ENCODE results near the gene KBTBD8.

Gene KBTBD8

DNA sequence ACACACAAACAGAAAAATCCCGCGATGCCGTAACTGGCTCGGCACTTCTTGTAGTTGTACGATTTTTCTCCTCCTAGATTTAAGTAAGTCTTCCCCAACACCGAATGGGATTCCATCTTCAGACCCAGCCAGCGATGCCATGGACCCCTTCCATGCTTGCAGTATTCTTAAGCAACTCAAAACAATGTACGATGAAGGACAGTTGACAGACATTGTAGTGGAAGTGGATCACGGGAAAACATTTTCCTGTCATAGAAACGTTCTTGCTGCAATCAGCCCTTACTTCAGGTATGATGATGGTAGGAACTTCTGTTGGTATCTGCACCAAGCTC lies 763 bp downstream of the KBTBD8 start:
- peak; percentile 14 for DNase-seq

DNA sequence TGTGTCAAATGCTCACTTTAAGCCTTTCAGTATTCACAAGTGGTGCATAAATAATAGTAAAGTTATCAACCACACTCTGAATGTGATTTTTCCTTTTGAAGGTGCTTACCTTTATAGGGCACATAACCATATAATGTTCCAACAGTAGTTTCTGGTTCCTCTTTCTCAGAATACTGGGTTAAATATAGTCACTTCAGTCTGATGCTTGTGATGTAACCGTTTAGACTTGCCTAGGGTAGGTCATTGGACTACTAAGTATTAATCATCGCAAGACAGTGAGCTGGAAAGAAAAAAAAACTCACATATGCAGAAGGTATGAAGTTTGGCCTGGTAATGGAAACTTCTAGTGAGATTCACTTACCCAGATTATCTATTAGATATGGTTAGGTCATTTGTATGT lies 1.9 kb downstream of the KBTBD8 start:
- no peak for DNase-seq

DNA sequence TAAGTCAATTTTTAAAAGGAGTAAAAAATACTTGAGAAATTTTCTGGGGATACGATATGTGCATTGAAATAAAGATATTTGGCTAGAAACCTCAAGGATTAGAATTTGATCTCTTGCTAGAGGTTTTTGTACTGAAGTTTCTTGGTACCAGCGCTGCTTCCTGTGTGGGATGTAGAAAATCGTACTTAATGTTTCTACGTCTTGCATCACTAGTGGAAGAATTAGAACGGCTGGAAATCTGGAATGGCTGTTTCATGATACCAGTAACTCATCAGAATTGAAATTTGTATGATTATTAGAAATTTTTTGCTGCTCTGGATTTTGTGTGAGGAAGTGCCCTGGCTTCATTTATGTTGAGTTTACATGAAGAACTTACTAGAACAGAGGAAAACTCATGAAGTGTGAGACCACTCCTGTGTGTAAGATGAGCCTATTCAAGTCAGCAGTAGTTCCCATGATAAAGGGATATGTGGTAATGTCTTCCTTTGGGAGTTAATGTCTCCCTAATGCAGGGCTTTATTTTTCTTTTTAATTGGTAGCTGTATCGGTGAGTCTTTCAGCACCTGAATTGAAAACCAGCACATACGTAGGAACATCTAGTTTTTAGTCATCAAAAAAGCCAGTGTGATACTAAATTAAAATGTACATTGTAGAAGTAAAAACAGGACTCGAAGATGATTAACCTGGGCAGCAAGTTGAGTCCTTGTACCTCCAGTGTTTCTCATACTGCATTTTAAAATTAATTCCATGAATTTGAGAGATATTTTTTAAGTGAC lies 3.2 kb downstream of the KBTBD8 start:
- DNase-seq: no peak

DNA sequence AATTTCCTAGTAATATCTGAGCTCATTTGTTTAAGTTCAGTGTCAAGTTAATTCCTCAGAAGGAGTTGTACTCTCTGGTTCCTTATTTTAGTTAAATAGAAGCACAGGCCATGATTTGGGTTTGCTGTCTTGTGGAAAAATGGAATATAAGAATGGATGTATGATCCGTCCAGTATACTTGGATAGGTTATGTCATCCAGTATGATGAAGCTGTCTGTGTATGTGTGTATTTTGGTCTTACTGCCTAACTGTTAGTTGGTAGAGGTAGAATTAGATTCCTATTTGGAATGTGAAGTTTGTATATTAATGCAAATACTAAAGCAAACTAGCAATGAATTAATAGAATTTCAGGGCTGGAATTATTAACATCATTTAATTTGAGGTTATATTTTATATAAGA lies 7.9 kb downstream of the KBTBD8 start:
- DNase-seq: no peak

DNA sequence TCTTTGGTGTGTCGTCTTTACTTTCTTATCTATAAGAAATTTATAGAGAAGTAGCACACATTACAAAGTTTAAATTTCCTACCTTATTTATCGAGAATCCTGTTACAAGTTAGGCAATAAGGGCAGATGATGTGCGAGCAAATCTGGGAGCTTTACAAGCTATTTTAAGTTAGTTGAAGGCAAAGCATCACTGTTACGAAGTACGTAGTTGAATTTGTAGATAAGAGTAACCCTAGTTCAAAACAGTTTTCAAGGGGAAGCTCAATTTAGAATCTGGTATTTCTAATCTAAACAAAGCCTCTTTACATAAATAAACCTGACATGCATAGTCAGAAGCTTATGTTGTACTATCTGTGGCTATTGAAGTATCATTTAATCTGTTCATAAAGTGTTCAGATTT lies 8.4 kb downstream of the KBTBD8 start:
- DNase-seq: no peak

DNA sequence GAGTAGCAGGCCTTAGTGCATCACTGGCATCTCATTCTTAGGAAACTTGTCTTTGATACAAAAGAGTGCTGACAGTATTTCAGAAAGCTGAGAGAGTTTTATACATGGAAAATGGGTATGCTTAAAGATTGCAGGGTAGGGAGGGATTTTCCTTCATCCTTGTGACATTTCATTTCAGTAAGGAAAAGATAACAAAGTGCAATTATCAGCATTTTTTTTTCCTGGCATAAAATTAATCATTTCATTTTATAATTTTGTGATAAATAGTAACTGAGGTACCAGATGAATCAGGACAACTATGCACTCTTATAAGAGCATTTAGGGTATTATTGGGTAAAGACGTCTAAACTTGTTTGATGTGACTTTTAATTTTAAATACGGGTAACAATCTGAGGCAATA lies 10.3 kb downstream of the KBTBD8 start:
- no peak for DNase-seq

DNA sequence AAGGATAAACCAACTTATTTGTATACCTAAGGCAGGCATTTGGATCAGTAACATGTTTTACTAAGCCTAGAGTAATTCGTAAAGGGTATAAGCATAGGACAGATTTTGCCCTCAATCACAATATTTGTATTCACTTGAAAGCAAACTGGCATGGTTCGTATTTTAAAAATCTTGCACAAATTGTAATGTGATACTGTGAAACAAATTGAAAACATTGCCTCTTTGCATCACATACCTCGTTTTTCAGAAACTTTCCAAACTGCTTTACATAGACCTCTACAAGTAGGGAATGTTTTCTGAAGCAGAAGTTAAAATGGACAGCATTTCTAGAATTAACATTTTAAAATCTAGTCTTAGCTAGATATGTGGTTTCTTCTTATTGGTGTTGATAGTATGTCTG lies 11.6 kb downstream of the KBTBD8 start:
- no peak for DNase-seq

DNA sequence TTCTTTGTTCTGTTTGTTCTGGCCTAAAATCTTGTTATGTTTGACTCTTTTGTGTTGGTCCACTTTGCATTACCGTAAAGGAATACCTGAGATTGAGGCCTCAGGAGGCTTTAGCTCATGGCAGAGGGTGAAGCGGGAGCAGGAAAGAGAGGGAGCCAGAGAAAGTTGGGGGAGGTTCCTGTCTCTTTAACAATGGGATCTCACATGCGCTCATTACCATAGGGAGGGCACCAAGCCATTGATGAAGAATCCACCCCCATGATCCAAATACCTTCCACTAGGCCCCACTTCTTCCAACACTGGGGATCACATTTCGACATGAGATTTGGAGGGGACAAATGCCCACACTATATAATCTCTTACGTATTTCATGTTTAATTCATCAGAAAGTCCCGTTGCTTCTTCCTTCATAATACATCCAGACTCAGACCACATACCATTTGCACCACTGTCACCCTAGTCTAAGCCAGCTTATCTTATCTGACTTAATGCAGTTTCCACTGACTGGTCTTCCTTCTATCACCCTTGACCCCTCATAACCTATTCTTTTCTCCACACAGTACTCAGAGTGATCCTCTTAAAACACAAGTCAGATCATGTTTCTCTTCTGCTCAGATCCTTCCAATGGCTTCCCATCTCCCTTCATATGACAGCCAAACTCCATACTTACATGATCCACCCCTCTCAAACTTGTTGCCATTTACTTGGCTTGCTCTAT lies 13.5 kb downstream of the KBTBD8 start:
- DNase-seq: no peak

DNA sequence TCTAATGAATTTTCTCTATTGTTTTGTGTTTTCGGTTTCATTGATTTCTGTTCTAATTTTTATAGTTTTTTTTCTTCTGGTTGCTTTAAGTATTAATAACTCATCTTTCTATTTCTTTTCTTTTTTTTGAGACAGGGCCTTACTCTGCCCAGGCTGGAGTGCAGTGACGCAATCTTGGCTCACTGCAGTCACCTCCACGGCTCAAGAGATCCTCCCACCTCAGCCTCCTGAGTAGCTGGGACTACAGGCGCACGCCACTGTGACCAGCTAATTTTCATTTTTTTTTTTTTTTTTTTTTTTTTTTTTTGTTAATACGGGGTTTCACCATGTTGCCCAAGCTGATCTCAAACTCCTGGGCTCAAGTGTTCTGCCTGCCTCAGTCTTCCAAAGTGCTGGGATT lies 14.5 kb downstream of the KBTBD8 start:
- no peak for DNase-seq

DNA sequence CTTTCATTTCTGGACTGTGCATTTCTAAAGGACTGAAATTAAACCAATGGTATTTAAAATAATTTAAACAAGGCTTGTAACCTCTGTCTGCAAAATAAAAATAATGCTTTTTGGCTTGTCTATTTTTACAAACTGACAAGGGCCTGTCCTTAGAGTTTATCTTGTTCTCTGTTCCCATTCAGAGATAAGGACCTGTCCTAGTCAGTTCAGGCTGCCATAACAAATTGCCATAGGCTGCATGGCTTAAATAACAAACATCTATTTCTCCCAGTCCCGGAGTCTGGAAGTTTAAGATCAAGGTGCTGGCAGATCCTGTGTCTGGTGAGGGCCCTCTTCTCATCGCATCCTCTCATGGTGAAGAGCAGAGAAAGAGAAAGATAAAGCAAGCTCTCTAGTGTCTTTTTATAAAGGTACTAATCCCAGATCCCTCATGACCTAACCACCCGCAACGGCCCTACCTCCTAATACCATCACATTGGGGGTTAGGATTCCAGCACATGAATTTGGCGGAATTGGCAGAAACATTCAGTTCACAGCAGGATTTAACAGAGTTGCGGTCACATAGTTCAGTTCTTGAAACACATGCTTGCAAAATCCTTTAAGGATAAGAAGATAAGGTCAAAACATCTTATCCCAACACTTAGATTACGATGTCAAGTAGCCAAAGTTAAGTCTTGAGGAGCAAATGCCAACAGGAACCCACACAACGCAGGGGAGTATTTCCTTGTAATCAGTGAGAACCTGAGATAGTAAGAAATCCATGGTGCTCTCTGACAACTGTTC lies 17.8 kb downstream of the KBTBD8 start:
- no peak for DNase-seq

DNA sequence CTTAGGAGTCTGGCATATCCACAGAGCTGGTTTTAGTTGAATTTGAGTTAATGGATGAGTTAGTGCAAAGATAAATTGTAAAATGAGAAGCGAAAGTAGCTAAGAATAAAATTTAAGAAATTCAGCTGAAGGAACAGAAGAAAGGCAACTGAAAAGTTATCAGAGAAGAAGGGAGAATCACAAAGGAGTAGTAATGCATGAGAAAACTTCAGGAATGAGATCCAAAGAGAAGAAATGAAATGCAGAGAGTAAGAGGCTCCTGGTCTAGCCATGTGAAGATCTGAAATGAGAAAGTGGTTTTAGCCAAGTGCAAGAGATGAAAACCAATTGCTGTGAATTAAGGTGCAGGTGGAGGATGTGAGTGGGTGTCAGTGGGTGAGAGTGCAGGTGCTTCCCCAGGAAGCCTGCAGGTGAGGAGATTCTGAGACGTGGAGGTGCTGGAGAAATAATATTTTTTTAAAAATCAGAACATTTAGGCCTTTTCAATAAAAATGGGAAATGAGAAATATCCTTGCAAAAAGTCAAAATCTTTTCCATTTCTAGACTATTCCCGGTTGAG lies 18.5 kb downstream of the KBTBD8 start:
- DNase-seq: no peak

DNA sequence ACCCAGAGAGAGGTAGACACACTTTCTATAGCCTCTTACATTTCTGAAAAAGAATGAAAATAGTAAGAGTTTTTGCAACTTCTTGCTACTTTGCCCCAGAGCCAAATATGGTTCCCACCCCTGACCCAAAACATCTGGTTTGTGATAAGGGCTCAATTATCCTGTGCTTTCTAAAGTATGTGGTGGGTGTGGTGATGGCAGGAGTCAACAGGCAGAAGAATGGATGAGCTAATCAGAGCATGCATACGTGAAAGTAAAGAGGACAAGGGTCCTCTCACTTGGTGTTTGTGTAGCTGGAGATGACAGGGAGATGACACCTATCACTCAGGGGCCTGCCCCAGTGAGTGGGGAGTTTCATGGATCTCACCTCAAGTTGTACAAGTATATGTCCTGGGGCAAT lies 19.1 kb downstream of the KBTBD8 start:
- DNase-seq: no peak

DNA sequence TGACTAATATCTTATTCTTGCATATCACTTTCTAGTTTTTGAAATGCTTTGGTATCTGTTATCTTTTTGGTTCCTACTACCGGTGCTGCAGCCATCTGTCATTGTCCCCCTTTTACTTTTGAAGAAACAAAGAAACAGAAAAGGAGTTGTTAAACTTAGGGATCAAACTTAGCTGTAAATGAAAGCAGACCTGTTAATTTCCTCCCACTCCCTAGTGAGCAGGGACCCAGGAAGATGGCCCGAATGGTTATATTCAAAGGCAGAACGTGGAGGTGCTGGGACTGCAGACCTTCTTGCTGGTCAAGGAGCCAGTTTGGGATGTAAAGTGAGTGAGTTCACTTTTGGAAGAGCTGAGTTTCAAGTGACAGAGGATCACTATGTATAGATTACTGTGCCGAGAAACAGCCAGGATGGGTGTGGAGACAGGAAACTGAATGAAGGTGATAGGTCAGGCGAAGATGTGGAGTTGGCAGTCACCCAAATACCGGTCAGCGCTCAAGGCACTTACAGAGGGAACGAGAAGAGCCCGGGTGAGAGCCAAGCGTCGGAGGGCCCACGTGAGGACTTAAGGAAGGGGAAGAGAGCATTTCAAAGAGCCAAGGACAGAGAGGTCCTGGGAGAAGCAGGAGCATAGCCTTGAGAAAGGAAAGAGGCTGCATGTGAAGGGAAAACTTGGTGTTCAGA lies 20.1 kb downstream of the KBTBD8 start:
- no peak for DNase-seq

DNA sequence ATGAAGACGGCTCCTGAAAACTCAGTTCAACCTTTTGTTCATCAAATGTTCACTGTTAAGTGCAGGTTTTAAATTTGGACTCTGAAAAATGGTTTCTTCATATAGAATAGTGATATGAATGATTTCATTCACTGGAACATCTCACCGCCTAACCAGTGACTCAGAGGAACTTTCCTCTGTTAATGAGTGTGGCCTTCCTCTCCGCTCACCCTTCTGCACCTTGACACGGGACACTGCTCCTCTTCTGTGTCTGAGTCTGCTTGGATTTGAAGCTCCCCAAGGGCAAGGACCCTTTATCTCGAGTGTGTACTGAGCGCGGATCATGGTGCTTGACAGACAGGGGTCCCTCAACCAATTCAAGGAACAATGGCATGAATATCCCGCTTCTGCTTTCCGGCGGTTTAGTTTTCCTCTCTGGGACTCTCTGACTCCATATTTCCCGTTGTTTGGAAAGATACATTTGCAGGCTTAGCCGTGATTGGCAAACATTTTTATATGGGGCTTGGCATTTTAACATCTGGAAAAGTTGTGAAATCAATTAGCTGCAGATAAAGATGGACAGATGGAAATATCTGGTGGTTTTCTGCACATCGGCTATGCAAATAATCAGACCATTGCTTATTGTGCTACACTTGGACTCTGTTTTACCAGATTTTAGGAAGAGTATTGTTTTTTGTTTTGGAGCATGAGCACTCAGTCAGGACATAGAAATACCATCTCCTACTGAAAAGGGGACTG lies 20.9 kb downstream of the KBTBD8 start:
- DNase-seq: no peak

DNA sequence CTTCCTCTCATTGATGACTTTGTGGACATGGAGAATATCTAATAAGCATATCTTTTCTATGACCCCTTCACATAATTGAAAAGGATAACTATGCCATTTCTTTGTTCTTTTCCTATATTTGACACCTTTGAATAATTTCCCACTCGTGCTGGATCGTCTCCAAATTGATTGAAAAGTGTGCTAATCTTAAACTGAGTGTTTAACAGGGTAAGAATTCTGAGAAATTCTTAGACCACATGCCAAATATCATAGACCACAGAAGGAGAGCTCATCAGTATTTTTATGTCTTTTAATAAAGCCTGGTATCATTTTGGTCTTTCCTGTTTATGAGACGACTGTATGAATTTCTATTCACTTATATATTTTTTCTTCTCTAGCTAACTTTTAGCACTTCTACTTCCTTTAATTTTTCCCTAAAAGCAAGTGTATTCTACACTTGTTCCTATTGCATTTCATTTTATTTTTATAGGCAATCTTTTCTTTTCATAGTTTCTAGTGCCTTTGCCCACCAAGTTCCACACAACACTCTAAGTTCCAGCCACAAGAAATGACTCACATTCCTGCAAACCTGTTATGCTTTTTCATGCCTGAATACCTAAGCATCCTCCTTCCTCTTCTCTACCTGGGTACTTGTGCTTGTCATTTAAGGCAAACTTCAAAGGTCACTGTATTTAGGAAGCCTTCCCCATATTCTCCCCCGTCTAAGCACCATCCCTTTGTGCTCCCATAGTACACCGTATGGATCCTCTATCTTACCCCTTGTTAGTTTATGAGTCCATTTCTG lies 30.1 kb downstream of the KBTBD8 start:
- no peak for DNase-seq

DNA sequence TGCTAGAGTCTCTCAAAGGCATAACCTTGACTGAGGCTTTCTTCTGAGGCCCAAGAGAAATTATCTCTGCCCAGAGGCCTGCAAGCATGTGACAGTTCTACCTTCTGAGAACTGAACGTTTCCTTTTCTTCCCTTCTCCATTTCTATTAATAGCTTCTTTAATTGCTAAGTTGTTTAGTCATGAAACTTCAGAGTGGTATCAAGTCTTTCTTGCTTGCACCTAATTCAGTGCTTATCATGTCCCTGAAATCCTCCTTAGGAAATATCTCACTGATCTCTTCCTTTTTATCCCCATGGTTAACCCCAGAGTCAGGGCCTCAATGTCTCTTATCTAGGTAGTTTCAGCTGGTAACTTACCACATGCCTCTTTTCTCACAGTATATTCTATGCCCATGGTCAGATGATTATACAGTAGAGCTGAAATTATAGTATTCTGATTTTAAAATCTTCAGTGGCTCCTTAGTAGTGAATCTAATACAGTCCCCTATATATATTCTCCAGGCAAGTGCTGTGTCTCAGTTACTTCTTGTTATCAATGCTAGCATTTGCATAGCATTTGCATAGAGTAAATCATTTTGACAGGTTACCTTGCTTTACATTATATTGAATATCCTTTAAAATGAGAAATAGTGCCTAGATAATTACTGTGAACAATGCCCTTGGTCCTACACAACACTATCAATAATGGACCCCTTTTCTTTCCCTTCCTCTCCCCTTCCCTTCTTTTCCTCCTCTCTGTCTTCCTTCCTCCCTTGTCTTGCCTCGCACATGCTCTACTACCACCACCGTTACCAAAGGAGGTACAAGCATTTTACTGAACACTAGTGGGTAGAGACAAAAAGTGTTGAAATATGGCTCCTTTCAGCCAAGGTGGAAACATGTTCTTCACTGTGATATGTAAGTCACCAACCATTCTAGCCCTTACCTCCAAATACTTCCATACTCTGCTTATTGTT lies 33.0 kb downstream of the KBTBD8 start:
- no peak for DNase-seq

DNA sequence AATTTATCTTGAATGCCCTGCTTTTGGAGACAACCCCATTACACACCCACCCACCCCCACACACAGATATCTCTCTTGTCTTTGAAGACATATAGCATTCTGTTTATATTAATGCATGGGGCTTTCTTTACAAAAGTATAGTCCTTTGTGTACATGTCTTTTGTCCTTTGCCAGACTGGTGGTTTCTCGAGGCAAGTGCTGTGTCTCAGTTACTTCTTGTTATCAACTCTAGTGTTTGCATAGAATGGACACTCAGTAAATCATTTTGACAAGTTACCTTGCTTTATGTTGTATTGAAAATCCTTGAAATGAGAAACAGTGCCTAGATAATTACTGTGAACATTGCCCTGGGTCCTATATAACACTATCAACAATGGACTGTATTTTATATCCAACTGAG lies 33.9 kb downstream of the KBTBD8 start:
- no peak for DNase-seq

DNA sequence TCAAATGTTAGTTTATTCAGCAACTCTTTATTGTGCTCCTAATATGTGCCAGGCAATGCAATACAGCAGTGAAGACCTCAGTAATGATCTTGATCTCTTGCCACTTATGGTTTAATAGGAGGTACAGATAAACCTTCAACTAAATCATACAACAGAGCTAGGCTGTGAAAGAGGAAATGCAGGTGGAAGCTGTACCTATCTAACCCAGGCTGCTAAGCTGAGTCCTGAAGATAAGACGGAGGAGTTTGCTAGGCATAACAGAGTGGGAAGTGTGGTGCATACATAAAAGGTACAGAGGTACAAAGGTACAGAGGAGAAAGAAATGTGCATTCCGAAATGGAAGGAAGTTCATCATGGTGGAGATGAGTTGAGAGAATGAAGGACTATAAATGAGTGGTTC lies 35.0 kb downstream of the KBTBD8 start:
- no peak for DNase-seq

DNA sequence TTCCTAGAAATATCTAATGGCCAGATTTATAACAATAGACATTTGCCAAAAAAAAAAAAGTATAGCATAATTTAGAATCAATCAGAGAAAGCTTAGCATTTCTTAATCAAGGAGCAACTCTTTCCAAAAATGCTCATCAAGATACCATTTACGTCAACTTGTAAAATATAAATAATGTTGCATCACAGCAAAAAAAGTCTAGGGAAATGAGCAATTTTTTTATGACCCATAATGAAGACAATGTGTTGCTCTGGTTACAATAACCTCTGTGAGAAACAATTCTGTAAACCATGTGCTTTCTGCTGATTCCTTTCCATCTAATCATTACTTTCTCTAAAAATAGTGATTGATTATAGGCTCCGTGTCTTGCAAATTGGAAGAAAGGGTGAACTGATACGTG lies 36.3 kb downstream of the KBTBD8 start:
- DNase-seq: no peak

DNA sequence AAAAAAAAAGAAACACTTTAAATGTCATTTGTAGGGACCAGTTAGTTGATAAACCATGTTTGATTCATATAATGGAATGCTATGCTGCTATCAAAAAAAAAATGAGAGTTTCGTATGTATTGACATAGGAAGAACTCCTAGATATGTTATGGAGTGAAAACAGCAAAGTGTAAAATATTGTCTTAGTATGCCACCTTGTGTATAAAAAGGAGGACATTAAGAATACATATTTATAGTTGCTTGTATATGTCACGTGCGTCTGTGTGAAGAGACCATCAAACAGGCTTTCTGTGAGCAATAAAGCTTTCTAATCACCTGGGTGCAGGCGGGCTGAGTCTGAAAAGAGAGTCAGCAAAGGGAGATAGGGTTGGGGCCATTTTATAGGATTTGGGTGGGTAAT lies 39.5 kb downstream of the KBTBD8 start:
- no peak for DNase-seq
